Neural progenitor cell (in vitro differentiated cells): ENCODE measurements around the gene KAT14. TPM values are rescaled to one million over a fixed set of nuclear protein-coding genes. Genes with fewer than 3 reads are reported as not detected.
A peak's percentile ranks its signal among the peaks of the same experiment; 100 is the strongest.
"Not testable (repeated sequence)": the region's sequence is repeated elsewhere in the genome, so short reads cannot be mapped to it uniquely, and the experiment has no call there.

Experiments
- DNase-seq: peaks from one replicate; pipeline ENCODE4 v3.0.0-alpha.2; 2016; ENCODE audit warnings: low spot score
- H2AFZ ChIP-seq: fragments of 200-600 bp; sonication (generic); replicated peaks from 2 replicates; pipeline ENCODE4 v1.6.1; 2016; ENCODE audit warnings: antibody characterized with exemption
- H3F3A ChIP-seq: fragments of 200-600 bp; sonication (generic); 2 replicates; pipeline ENCODE4 v1.6.1; 2016; ENCODE audit warnings: antibody characterized with exemption, low read depth
- H3K27ac ChIP-seq: fragments of 200-600 bp; sonication (generic); 2 replicates; pipeline ENCODE4 v1.5.1; 2016; ENCODE audit warnings: mild to moderate bottlenecking
- H3K27me3 ChIP-seq: fragments of 200-600 bp; sonication (generic); 2 replicates; pipeline ENCODE4 v1.6.1; 2016; ENCODE audit warnings: mild to moderate bottlenecking, moderate library complexity
- H3K36me3 ChIP-seq: fragments of 200-600 bp; sonication (generic); 2 replicates; pipeline ENCODE4 v1.5.1; 2016
- H3K4me1 ChIP-seq: fragments of 200-600 bp; sonication (generic); 2 replicates; pipeline ENCODE4 v1.6.1; 2016; ENCODE audit warnings: mixed run types
- H3K4me2 ChIP-seq: fragments of 200-600 bp; sonication (generic); 2 replicates; pipeline ENCODE4 v1.6.1; 2016
- H3K4me3 ChIP-seq: fragments of 200-600 bp; sonication (generic); 2 replicates; pipeline ENCODE4 v1.5.1; 2016
- H3K79me2 ChIP-seq: fragments of 200-600 bp; sonication (generic); 2 replicates; pipeline ENCODE4 v1.6.1; 2016; ENCODE audit warnings: low read depth
- H3K9ac ChIP-seq: fragments of 200-600 bp; sonication (generic); 2 replicates; pipeline ENCODE4 v1.6.1; 2016
- H3K9me3 ChIP-seq: fragments of 200-600 bp; sonication (generic); 2 replicates; pipeline ENCODE4 v1.5.1; 2016; ENCODE audit warnings: low read depth
- H4K20me1 ChIP-seq: fragments of 200-600 bp; sonication (generic); 2 replicates; pipeline ENCODE4 v1.6.1; 2016; ENCODE audit warnings: low read depth
- H3K27ac Mint-ChIP-seq: 3 replicates; pipeline ENCODE4 v1.8.0; 2021; ENCODE audit warnings: mixed read lengths
- H3K27me3 Mint-ChIP-seq: 2 replicates; pipeline ENCODE4 v1.8.0; 2022; ENCODE audit warnings: low read depth, mild to moderate bottlenecking, inconsistent platforms, moderate library complexity, mixed read lengths; ENCODE audit not compliant: insufficient read depth
- H3K36me3 Mint-ChIP-seq: 3 replicates; pipeline ENCODE4 v1.8.0; 2021; ENCODE audit warnings: mixed read lengths
- H3K4me1 Mint-ChIP-seq: 3 replicates; pipeline ENCODE4 v1.8.0; 2021; ENCODE audit warnings: mixed read lengths
- H3K4me3 Mint-ChIP-seq: 3 replicates; pipeline ENCODE4 v1.8.0; 2021; ENCODE audit warnings: mild to moderate bottlenecking, moderate library complexity, mixed read lengths
- H3K9me3 Mint-ChIP-seq: 3 replicates; pipeline ENCODE4 v1.8.0; 2020; ENCODE audit warnings: mixed read lengths
- EZH2 ChIP-seq: fragments of 200-600 bp; sonication (generic); IDR thresholded peaks from 2 replicates; pipeline ENCODE4 v1.6.1; 2017; ENCODE audit warnings: antibody characterized with exemption, mild to moderate bottlenecking, moderate library complexity
- EZH2phosphoT487 ChIP-seq: fragments of 200-600 bp; sonication (generic); IDR thresholded peaks from 2 replicates; pipeline ENCODE4 v1.6.1; 2017; ENCODE audit warnings: antibody characterized with exemption
- total RNA-seq: library from RNA; depleted of rRNA; stranded (reverse); fragments of >200 nt; gene quantifications from 2 replicates; pipeline ENCODE4 v1.2.3, GENCODE V29; 2015; ENCODE audit warnings: low replicate concordance
- TF ChIP-seq, protein P1 (sequence below): fragments of 200-600 bp; sonication (generic); IDR thresholded peaks from 2 replicates; pipeline ENCODE4 v1.5.1; 2017; ENCODE audit warnings: antibody characterized with exemption, mild to moderate bottlenecking

Gene KAT14
- total RNA-seq, 1 donor from 2014 or later: 28.5 TPM

GRCh38 chr20:18224968-18225568 is 87.4 kb downstream of the KAT14 start:
- peaks cover 41% of the 10 kb centered on the region for H3K4me1 Mint-ChIP-seq
- Histone ChIP-seq H3F3A (peaks cover 22% of the 10 kb centered on the region), H3K4me2 (peak overlapping the region; percentile 62), H3K27me3 (no peaks in the 10 kb centered on the region), H3K4me1 (peaks cover 23% of the 10 kb centered on the region), H3K9ac (no peak overlapping the region), H4K20me1 (no peaks in the 10 kb centered on the region), H3K79me2 (no peaks in the 10 kb centered on the region), H3K9me3 (no peaks in the 10 kb centered on the region), H2AFZ (peak overlapping the region; percentile 44), H3K36me3 (no peaks in the 10 kb centered on the region), H3K27ac (peak overlapping the region; percentile 73), H3K4me3 (no peak overlapping the region)
- H3K9me3 Mint-ChIP-seq: peaks cover 20% of the 10 kb centered on the region
- DNase-seq: peak; percentile 73
- TF ChIP-seq EZH2 (no peak), EZH2phosphoT487 (no peak)
- TF ChIP-seq, protein P1, sequence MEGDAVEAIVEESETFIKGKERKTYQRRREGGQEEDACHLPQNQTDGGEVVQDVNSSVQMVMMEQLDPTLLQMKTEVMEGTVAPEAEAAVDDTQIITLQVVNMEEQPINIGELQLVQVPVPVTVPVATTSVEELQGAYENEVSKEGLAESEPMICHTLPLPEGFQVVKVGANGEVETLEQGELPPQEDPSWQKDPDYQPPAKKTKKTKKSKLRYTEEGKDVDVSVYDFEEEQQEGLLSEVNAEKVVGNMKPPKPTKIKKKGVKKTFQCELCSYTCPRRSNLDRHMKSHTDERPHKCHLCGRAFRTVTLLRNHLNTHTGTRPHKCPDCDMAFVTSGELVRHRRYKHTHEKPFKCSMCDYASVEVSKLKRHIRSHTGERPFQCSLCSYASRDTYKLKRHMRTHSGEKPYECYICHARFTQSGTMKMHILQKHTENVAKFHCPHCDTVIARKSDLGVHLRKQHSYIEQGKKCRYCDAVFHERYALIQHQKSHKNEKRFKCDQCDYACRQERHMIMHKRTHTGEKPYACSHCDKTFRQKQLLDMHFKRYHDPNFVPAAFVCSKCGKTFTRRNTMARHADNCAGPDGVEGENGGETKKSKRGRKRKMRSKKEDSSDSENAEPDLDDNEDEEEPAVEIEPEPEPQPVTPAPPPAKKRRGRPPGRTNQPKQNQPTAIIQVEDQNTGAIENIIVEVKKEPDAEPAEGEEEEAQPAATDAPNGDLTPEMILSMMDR: no peak
- peaks cover 2% of the 10 kb centered on the region for H3K36me3 Mint-ChIP-seq
- H3K27me3 Mint-ChIP-seq: peaks cover 10% of the 10 kb centered on the region
- peak overlapping the region; percentile 96 for H3K27ac Mint-ChIP-seq
- peak overlapping the region; percentile 70 for H3K4me3 Mint-ChIP-seq

GRCh38 chr20:18225632-18226031 is 88.0 kb downstream of the KAT14 start:
- Histone ChIP-seq H3K9me3 (no peaks in the 10 kb centered on the region), H3K4me1 (peaks cover 23% of the 10 kb centered on the region), H3K4me3 (no peak overlapping the region), H3K9ac (no peak overlapping the region), H3K4me2 (peak overlapping the region; percentile 62), H3K79me2 (no peaks in the 10 kb centered on the region), H3F3A (peaks cover 22% of the 10 kb centered on the region), H4K20me1 (no peaks in the 10 kb centered on the region), H3K36me3 (no peaks in the 10 kb centered on the region), H3K27ac (no peak overlapping the region), H3K27me3 (no peaks in the 10 kb centered on the region), H2AFZ (no peak overlapping the region)
- Mint-ChIP-seq H3K4me1 (peaks cover 41% of the 10 kb centered on the region), H3K27me3 (peaks cover 10% of the 10 kb centered on the region), H3K9me3 (peaks cover 15% of the 10 kb centered on the region), H3K27ac (peak overlapping the region; percentile 96), H3K36me3 (no peaks in the 10 kb centered on the region), H3K4me3 (peak overlapping the region; percentile 70)
- no peak for DNase-seq
- no peak for TF ChIP-seq EZH2phosphoT487
- no peak for TF ChIP-seq EZH2
- TF ChIP-seq, protein P1: no peak

DNA sequence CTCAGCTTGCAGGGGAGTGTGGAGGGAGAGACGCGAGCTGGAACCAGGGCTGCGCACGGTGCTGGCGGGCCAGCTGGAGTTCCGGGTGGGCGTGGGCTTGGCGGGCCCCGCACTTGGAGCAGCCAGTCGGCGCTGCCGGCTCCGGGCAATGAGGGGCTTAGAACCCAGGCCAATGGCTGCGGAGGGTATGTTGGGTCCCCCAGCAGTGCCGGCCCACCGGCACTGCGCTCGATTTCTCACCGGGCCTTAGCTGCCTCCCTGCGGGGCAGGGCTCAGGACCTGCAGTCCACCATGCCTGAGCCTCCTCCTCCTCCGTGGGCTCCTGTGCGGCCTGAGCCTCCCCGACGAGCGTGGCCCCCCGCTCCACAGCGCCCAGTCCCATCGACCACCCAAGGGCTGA is 89.1 kb downstream of the KAT14 start:
- H3K4me3 Mint-ChIP-seq, H3K9me3 ChIP-seq, DNase-seq, H3K36me3 Mint-ChIP-seq, H2AFZ ChIP-seq, H3K4me2 ChIP-seq, H3K27ac Mint-ChIP-seq, H4K20me1 ChIP-seq, H3K27me3 ChIP-seq, H3K79me2 ChIP-seq, H3K9me3 Mint-ChIP-seq, H3K27ac ChIP-seq, H3K9ac ChIP-seq, H3K36me3 ChIP-seq, H3K4me3 ChIP-seq: not testable (repeated sequence)
- peaks cover 22% of the 10 kb centered on the region for H3F3A ChIP-seq
- peaks cover 14% of the 10 kb centered on the region for H3K27me3 Mint-ChIP-seq
- peaks cover 42% of the 10 kb centered on the region for H3K4me1 Mint-ChIP-seq
- H3K4me1 ChIP-seq: peaks cover 23% of the 10 kb centered on the region

DNA sequence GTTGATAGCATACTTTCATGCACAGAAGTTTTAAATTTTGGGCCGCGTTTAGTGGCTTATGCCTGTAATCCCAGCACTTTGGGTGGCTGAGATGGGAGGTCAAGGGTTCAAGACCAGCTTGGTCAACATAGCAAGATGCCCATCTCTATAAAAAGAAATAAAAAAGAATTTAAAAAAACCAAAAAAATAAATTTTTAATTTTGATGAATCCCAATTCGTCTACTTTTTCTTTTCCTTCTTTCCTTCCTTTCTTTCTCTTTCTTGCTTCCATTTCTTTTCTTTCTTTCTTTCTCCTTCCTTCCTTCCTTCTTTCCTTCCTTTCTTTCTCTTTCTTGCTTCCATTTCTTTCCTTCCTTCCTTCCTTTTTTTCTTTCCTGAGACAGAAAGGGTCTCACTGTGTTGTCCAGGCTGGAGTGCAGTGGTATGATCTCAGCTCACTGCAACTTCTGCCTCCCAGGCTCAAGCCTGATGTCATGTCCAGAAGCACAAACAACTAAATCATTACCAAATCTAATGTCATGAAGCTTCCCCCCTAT is 95.8 kb downstream of the KAT14 start:
- Histone ChIP-seq H3K27me3 (no peaks in the 10 kb centered on the region), H2AFZ (no peak overlapping the region), H4K20me1 (no peaks in the 10 kb centered on the region), H3K9me3 (no peaks in the 10 kb centered on the region), H3K4me3 (no peak overlapping the region), H3K4me1 (no peaks in the 10 kb centered on the region), H3K79me2 (no peaks in the 10 kb centered on the region), H3K4me2 (no peak overlapping the region), H3F3A (no peaks in the 10 kb centered on the region), H3K9ac (no peak overlapping the region), H3K36me3 (no peaks in the 10 kb centered on the region), H3K27ac (no peak overlapping the region)
- no peaks in the 10 kb centered on the region for H3K36me3 Mint-ChIP-seq
- no peak for TF ChIP-seq EZH2
- TF ChIP-seq, protein P1: no peak
- no peak for TF ChIP-seq EZH2phosphoT487
- peaks cover 8% of the 10 kb centered on the region for H3K4me1 Mint-ChIP-seq
- no peak overlapping the region for H3K27ac Mint-ChIP-seq
- H3K27me3 Mint-ChIP-seq: peaks cover 27% of the 10 kb centered on the region
- DNase-seq: no peak
- H3K4me3 Mint-ChIP-seq: no peak overlapping the region
- H3K9me3 Mint-ChIP-seq: peaks cover 17% of the 10 kb centered on the region
